NB4 (cell line): ENCODE measurements around the gene CAMTA1.

Experiments used
- DNase-seq: peaks from one replicate; pipeline ENCODE4 v3.0.0; 2010; ENCODE audit warnings: low read depth
- H3K4me3 ChIP-seq: one replicate; pipeline ENCODE4 v1.5.1; 2011; ENCODE audit warnings: mild to moderate bottlenecking, low read depth, low read length, moderate library complexity
- MYC ChIP-seq: IDR thresholded peaks from 2 replicates; pipeline ENCODE4 v1.6.1; 2011; ENCODE audit warnings: low read depth, low read length
- POLR2A ChIP-seq: IDR thresholded peaks from 2 replicates; pipeline ENCODE4 v1.6.1; 2011; ENCODE audit warnings: mild to moderate bottlenecking; ENCODE audit not compliant: insufficient read length; ENCODE audit errors: extremely low read depth
- TF ChIP-seq, protein P1 (sequence below): IDR thresholded peaks from one replicate; pipeline ENCODE4 v1.5.1; 2012; ENCODE audit warnings: low read depth, low read length
- TF ChIP-seq, protein P2 (sequence below): IDR thresholded peaks from 2 replicates; pipeline ENCODE4 v1.6.1; 2011; ENCODE audit warnings: low read depth, low read length

Gene CAMTA1

DNA sequence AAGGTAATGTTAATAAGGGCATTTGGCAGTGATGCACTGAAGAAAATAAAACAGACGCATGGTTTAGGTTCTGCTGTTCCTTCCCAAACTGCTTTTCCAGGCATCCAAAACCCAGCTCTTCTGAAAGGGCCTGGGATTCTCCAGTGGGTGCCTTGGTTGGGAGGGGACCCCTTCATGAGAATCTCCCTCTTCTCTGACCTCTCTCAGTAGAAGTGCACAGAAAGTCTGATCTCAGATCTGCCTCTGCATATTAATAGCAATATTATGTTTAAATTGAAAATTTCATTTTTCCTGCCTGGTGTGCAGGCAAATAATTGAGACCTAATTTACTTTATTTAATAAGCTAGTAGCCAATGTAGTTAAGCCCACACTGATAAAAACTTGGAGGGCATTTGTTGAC lies 260.6 kb downstream of the CAMTA1 start:
- H3K4me3 ChIP-seq: no peak overlapping the region
- no peak for DNase-seq
- no peak for TF ChIP-seq POLR2A
- TF ChIP-seq, protein P1, sequence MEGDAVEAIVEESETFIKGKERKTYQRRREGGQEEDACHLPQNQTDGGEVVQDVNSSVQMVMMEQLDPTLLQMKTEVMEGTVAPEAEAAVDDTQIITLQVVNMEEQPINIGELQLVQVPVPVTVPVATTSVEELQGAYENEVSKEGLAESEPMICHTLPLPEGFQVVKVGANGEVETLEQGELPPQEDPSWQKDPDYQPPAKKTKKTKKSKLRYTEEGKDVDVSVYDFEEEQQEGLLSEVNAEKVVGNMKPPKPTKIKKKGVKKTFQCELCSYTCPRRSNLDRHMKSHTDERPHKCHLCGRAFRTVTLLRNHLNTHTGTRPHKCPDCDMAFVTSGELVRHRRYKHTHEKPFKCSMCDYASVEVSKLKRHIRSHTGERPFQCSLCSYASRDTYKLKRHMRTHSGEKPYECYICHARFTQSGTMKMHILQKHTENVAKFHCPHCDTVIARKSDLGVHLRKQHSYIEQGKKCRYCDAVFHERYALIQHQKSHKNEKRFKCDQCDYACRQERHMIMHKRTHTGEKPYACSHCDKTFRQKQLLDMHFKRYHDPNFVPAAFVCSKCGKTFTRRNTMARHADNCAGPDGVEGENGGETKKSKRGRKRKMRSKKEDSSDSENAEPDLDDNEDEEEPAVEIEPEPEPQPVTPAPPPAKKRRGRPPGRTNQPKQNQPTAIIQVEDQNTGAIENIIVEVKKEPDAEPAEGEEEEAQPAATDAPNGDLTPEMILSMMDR: no peak
- TF ChIP-seq, protein P2, sequence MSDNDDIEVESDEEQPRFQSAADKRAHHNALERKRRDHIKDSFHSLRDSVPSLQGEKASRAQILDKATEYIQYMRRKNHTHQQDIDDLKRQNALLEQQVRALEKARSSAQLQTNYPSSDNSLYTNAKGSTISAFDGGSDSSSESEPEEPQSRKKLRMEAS: no peak
- TF ChIP-seq MYC: no peak

DNA sequence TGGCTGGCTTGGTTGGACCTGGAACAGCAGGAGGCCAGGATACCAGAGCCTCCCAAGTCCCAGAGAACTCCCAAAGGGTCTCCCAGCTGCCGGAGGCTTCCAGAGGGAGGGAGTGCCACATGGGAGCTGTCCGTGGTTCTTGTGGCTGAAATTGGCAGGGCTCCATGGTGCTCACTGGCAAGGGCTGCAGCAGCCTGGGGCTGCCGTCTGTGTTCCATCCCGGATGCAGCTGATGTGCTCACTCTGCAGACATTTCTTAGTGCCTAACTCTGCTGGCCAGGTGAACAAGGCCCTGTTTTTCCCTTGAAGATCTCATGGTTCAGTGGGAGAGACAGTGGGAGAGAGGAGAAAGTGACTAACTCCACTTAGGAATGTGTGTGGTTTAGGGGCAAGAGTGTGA lies 261.1 kb downstream of the CAMTA1 start:
- H3K4me3 ChIP-seq: no peak overlapping the region
- peak; percentile 30 for DNase-seq
- TF ChIP-seq MYC: no peak
- TF ChIP-seq, protein P2: no peak
- TF ChIP-seq POLR2A: no peak
- TF ChIP-seq, protein P1: no peak

DNA sequence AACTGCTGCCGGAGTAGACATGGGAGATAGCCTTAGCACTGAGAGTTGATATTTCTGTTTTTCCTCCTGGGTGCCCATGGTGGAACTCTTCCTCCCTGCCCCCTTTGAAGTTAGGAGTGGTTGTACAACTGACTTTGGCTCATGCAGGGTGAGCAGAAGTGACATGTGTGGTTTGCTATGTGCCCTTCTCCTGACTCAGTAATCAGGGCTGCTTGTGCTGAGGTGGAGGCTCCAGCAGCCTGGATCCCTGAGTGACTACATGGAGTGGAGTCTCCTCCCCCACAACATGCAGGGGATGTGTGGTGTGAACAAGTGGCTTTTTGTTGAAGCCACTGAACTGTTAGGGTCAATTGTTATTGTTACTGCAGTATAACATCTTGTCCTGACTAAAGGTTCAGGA lies 261.6 kb downstream of the CAMTA1 start:
- DNase-seq: no peak
- TF ChIP-seq, protein P1: no peak
- no peak for TF ChIP-seq MYC
- no peak for TF ChIP-seq POLR2A
- TF ChIP-seq, protein P2: no peak
- H3K4me3 ChIP-seq: no peak overlapping the region

DNA sequence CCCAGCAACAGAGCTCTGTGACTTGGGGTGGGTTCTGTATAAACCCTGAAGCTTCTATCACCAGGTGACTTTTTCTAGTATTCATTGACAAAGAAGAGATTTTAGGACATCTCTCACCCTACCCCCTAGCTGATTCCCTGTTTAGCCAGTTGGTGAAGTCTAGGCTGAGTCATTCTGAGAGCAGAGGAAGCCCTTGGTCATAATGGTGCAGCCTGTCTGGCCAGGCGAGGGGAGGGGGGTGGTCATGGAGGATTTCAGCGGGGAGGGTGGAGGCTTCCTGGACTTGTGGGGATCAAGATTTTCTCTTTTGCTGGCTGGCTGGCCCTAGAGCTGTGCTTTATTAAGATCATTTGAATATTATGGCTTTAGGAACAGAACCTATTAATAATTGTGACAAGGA lies 262.6 kb downstream of the CAMTA1 start:
- no peak for DNase-seq
- TF ChIP-seq MYC (no peak), POLR2A (no peak)
- TF ChIP-seq, protein P2: no peak
- TF ChIP-seq, protein P1: no peak

DNA sequence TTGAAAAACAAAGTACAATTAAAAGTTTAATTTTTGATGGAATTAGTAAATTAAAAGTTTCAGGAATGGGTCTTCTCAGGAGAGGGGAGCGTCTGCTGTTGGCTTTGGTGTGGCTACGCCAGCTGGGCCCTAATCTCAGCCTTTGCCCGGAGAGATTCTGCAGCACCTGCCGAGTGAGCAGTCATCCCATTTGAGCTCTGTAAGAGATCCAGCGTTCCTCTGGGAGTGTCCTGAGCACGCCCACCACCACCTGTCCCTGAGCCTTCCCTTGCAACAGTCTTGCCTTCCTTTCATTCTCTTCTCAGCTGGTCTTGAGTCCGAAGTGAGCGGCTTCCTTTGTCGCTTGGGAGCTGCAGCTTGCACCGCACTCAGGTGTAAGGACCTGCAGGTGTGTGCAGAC lies 263.1 kb downstream of the CAMTA1 start:
- TF ChIP-seq, protein P1: no peak
- TF ChIP-seq MYC (no peak), POLR2A (no peak)
- TF ChIP-seq, protein P2: no peak
- DNase-seq: no peak
- no peak overlapping the region for H3K4me3 ChIP-seq

More for the DNA sequence above, 262.6 kb downstream of the CAMTA1 start:
- no peak overlapping the region for H3K4me3 ChIP-seq
